ENCODE measurements around the gene INPP4A. TPM values are rescaled to one million over a fixed set of nuclear protein-coding genes. Genes with fewer than 3 reads are reported as not detected.
A peak's percentile ranks its signal among the peaks of the same experiment; 100 is the strongest.

The INPP4A gene
- total and polyA plus RNA-seq, 10 of the 15 experiments (the other 5 are each of a cell fraction or from before 2014, with no cell fraction given), result 4.7 to 62.3 (median 36.9) TPM

- TF ChIP-seq ZBTB11 (CRISPR knock-in tag; IDR thresholded peaks at IDR 0.05), result no peak
- TF ChIP-seq FOXM1 (IDR thresholded peaks at IDR 0.05; ENCODE audit: low read depth, low read length), result no peak
- TF ChIP-seq NR2F1 (conservative IDR thresholded peaks at IDR 0.05), result no peak
- 0 out of 2 replicates have a peak, but pooled peaks have one; percentile 22 for TF ChIP-seq GABPA (IDR thresholded peaks at IDR 0.05; ENCODE audit: low read depth)
- no peak for TF ChIP-seq PRDM15 (CRISPR knock-in tag; IDR thresholded peaks at IDR 0.05)
- TF ChIP-seq MEF2B (IDR thresholded peaks at IDR 0.05; ENCODE audit: partially characterized antibody, poor library complexity, severe bottlenecking), result no peak
- TF ChIP-seq RELB (IDR thresholded peaks at IDR 0.05; ENCODE audit: low read depth), result peak; percentile 73; the same call in 1 of the 2 replicates
- no peak for TF ChIP-seq ZNF687 (IDR thresholded peaks at IDR 0.05)
- no peak for TF ChIP-seq ZSCAN29 (IDR thresholded peaks at IDR 0.05)
- TF ChIP-seq TAF1 (IDR thresholded peaks at IDR 0.05; ENCODE audit: borderline replicate concordance, low read depth, low read length), result no peak
- no peak for TF ChIP-seq MTA2 (IDR thresholded peaks at IDR 0.05; ENCODE audit: low read depth)
- TF ChIP-seq PAX8 (IDR thresholded peaks at IDR 0.05), result no peak
- no peak for TF ChIP-seq CREM (IDR thresholded peaks at IDR 0.05; ENCODE audit: low read depth)
- no peak for TF ChIP-seq ELK1 (IDR thresholded peaks at IDR 0.05; ENCODE audit: low read depth, low read length)
Measured at GRCh38 chr2:98438190-98439133, 6.2 kb upstream of the INPP4A start (continued).

Measured in GM12878 (cell line).